Kidney epithelial cell (primary cell): Measurements from ENCODE around the gene PRMT7. TPM values are rescaled to one million over a fixed set of nuclear protein-coding genes. Genes with fewer than 3 reads are reported as not detected.

Source experiments
- DNase-seq: peaks from one replicate; pipeline ENCODE4 v3.0.0-alpha.2; 2010; ENCODE audit warnings: low read depth
- H3K27me3 ChIP-seq: 2 replicates; pipeline ENCODE4 v1.6.0; 2011; ENCODE audit warnings: low read length; ENCODE audit not compliant: control insufficient read depth, insufficient read depth
- H3K36me3 ChIP-seq: 2 replicates; pipeline ENCODE4 v1.5.1; 2011; ENCODE audit warnings: low read length; ENCODE audit not compliant: control insufficient read depth, insufficient read depth
- H3K4me3 ChIP-seq: 2 replicates; pipeline ENCODE4 v1.5.1; 2011; ENCODE audit warnings: low read depth, mild to moderate bottlenecking, control low read depth, low read length
- total RNA-seq: library from RNA; depleted of rRNA; stranded (reverse); fragments of >200 nt; gene quantifications from 2 replicates; pipeline ENCODE4 v1.2.3, GENCODE V29; 2015
- TF ChIP-seq, protein P1 (sequence below): IDR thresholded peaks from 2 replicates; pipeline ENCODE4 v1.5.1; 2011; ENCODE audit warnings: mild to moderate bottlenecking, moderate library complexity, low read length, control low read depth, inconsistent platforms; ENCODE audit not compliant: insufficient read depth, poor library complexity, severe bottlenecking

PRMT7 gene
- total RNA-seq, 1 donor from 2014 or later, result 41.8 TPM

DNA sequence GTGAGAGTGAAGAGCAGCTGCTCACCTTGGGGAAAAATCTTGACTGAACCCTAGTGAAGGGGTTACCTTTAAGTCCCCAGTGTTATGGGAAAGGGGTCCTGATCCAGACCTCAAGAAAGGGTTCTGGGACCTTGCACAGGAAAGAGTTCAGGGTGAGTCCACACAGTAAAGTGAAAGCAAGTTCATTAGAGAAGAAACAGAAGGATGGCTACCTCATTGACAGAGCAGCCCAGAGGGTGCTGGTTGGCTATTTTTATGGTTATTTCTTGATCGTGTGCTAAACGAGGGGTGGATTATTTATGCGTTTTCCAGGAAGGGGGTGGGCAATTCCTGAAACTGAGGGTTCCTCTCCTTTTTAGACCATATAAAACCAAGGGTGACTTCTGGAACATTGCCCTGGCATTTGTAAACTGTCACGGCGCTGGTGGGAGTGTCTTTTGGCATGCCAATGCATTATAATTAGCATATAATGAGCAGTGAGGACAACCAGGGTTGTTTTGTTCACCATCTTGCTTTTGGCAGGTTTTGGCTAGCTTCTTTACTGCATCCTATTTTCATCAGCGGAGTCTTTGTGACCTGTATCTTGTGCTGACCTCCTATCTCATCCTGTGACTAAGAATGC is 79.0 kb downstream of the PRMT7 start:
- TF ChIP-seq, protein P1, sequence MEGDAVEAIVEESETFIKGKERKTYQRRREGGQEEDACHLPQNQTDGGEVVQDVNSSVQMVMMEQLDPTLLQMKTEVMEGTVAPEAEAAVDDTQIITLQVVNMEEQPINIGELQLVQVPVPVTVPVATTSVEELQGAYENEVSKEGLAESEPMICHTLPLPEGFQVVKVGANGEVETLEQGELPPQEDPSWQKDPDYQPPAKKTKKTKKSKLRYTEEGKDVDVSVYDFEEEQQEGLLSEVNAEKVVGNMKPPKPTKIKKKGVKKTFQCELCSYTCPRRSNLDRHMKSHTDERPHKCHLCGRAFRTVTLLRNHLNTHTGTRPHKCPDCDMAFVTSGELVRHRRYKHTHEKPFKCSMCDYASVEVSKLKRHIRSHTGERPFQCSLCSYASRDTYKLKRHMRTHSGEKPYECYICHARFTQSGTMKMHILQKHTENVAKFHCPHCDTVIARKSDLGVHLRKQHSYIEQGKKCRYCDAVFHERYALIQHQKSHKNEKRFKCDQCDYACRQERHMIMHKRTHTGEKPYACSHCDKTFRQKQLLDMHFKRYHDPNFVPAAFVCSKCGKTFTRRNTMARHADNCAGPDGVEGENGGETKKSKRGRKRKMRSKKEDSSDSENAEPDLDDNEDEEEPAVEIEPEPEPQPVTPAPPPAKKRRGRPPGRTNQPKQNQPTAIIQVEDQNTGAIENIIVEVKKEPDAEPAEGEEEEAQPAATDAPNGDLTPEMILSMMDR, result no peak
- no peaks in the 10 kb centered on the region for H3K36me3 ChIP-seq
- no peak for DNase-seq

DNA sequence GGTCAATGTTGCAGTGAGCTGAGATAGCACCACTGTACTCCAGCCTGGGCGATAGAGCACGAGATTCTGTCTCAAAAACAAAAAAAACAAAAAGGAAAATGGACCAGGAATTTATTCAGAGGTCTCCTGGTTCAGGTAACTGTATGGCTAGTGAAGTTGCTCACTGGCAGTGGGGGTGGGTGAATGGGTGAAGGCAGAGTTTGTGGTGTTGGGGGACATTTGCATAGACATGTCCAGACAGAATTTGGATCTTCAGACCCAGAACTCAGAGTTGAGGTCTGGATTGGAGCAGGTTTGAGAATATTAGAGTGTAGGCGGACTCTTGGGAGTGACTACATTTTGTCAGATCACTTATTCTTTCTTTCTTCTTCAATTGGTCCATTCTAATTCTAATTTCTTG is 82.5 kb downstream of the PRMT7 start:
- Histone ChIP-seq H3K4me3 (no peak overlapping the region), H3K36me3 (no peaks in the 10 kb centered on the region), H3K27me3 (peaks cover 3% of the 10 kb centered on the region)
- no peak for DNase-seq
- TF ChIP-seq, protein P1, result no peak

More for the DNA sequence above, 79.0 kb downstream of the PRMT7 start:
- H3K27me3 ChIP-seq, result no peaks in the 10 kb centered on the region
- H3K4me3 ChIP-seq, result no peak overlapping the region

DNA sequence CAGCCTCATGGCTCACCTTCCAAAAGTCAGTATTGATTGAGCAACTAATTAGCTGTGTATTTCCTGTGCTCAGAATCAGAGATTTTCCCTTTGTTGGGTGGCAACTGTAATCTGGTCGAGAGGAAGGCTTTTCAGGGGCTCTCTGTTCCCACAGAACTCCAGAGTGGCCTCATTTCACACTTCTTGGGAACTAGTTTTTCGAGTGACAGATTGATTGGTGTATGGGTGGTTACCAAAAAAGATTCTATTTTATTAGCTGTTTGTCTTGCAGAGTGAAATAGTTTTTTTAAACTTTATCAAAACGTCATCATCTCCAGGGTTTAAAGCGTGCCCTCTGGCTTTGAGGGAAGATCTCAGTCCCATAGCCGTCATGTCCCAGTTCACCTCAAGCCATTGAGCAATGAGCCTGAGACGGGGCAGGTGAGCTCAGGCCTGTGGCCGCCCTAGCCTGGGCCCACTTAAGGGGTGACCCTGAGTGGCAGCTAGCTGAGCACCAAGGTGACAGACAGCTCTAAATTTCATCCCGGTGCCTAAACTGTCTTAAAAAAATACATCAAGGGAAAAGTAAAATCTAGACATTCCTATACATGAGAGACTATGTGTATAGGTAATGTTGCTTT is 84.5 kb downstream of the PRMT7 start:
- Histone ChIP-seq H3K4me3 (no peak overlapping the region), H3K36me3 (no peaks in the 10 kb centered on the region), H3K27me3 (peaks cover 3% of the 10 kb centered on the region)
- DNase-seq, result no peak
- TF ChIP-seq, protein P1, result no peak

DNA sequence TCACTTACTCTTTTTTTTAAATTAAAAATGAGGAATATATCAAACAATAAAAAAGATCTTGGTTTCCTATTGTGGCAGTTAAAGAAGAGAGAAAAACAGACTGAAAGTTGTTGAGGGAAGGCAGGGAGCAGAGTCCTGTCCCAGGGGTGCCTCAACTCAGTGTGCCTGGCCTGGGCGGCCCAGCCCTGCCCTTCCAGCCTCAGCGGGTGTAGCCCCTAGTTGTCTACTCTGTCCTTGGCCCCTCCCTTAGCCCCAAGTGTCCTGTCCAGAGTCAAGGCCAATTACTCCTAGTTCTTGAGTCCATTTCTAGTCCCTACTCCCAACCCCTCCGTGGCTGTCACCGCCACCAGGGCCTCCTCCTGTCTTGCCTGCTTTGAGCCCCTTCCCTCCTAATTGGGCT is 85.0 kb downstream of the PRMT7 start:
- TF ChIP-seq, protein P1, result no peak
- no peaks in the 10 kb centered on the region for H3K36me3 ChIP-seq
- no peak for DNase-seq
- H3K27me3 ChIP-seq, result peaks cover 3% of the 10 kb centered on the region
- no peak overlapping the region for H3K4me3 ChIP-seq

DNA sequence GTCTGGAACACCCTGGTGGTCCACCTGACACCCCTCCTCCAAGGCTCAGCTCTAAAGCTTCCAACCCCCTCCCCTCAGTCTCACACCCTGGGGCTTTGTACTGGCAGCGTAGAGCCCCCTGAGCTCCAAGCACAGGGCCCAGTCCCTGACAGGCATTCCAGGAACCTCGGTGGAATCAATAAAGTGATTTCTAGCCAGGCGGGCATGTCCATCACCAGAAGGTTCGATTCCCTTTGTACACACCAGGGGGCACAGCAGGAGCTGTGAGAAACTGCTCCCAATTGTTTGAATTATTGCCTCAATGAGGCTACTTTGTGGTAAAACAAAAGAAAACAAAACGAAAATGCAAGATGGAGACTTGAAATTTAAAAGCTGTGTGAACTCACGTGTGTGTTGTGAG is 85.7 kb downstream of the PRMT7 start:
- no peak for DNase-seq
- Histone ChIP-seq H3K36me3 (no peaks in the 10 kb centered on the region), H3K27me3 (peaks cover 3% of the 10 kb centered on the region), H3K4me3 (no peak overlapping the region)
- TF ChIP-seq, protein P1, result peak; percentile 72

DNA sequence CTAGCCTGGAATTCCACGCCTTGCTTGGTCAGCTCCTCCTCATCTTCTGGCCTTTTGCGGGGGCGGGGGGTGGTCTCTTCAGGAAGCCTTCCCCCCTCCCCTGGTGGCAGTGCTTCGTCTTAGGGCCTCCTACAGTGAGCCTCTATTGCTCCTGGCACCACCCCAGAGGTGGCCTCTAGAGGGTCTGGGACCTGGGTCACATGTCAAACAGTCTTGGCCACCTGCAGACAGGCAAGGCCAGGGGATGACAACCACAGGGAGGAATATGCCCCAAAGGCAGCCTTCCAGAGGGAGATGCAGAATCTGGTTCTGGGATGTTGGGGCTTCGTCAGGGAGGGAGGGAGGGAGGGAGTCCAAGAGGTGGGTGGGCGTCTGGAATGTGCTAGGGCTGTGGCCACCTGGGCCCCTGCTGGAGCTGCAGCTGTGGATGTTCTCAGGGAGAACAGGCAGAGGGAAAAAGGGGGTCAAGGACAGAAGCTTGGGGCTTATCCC is 86.9 kb downstream of the PRMT7 start:
- Histone ChIP-seq H3K27me3 (peaks cover 3% of the 10 kb centered on the region), H3K36me3 (no peaks in the 10 kb centered on the region), H3K4me3 (no peak overlapping the region)
- no peak for DNase-seq
- TF ChIP-seq, protein P1, result no peak
